ENCODE measurements around the gene TACC2. TPM values are rescaled to one million over a fixed set of nuclear protein-coding genes. Genes with fewer than 3 reads are reported as not detected.
A peak's percentile ranks its signal among the peaks of the same experiment; 100 is the strongest.

Gene TACC2
- total and polyA plus RNA-seq, 4 donors, result 21.6 to 107 (median 64.9) TPM

DNA sequence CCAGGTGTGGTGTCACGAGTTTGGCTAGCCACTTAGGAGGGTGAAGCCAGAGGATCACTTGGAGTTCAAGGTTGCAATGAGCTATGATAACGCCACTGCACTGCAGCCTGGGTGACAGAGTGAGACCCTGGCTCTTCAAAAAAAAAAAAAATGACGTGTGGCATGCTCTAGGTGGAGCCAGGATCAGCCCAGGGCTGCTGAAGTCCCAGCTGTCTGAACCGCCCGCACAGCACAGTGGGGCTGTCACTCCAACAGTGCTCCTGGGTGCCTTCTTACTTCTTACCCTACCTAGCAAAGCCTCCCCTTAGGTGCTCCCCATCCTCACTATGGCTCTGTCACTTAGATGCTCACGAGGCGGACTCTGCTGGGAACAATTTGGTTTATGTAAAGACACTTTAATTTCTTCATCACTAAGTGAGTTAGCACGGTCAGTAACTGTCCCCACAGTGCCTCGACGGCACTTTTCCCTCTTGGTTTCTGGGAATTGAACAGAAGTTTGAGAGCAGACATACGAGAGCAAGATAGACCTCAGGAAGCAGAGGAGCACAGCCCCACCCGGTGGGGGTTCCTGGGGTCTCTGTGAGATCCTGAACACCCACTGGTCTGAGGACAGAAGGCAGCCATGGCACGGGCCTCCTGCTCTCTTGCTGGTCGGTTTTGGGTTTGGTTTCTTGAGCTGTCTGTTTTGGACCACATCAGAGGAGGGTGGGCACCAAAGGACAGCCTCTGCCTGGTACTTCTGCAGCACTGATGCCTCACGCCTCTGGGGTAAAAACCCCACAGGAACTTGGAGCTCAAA, 215.9 kb downstream of the TACC2 start:
- Histone ChIP-seq H3K27me3 (ENCODE audit: control insufficient read depth, insufficient read depth, low read length) (no peaks in the 10 kb centered on the region), H3K4me1 (ENCODE audit: control insufficient read depth, insufficient read depth, low read length) (peaks cover 27% of the 10 kb centered on the region), H3K27ac (ENCODE audit: low read depth, low read length) (no peak overlapping the region), H3K4me3 (ENCODE audit: low read depth, low read length) (no peak overlapping the region), H3K36me3 (ENCODE audit: control insufficient read depth, insufficient read depth, low read length) (peaks cover 34% of the 10 kb centered on the region), H3K9me3 (ENCODE audit: control insufficient read depth, insufficient read depth, low read length) (no peaks in the 10 kb centered on the region)
- no peak for DNase-seq (ENCODE audit: low read depth in 4 of 6, low spot score in 6 of 6)
- 77% methylated on average over 11 of the region's 15 CpGs for WGBS (ENCODE audit: insufficient coverage)

DNA sequence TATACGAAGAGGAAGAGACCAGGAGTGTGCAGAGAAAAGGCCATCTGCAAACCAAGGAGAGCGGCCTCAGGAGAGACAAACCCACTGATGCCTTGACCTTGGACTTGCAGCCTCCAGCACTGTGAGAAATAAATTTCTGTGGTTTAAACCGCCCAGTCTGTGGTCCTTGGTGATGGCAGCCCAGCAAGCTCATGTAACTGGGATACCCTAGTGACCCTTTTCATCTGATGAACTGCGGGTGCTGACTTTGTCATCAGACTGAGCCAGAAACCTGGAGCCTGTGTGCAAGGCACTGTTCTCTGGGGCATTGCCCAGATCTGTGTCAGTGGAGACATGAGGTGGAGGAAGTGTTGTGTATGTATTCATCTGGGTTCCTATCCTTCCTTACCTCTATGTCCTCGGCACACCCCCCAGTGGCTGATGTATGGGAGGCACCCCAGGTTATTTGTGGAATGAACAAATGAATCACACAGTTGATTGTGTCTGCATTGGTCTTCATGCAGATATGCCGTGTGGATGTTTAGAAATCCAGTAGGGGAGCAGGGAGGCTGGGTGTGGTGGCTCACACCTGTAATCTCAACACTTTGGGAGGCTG, 217.6 kb downstream of the TACC2 start:
- WGBS (ENCODE audit: insufficient coverage), result 84% methylated on average over 4 of the region's 6 CpGs
- H3K36me3 ChIP-seq (ENCODE audit: control insufficient read depth, insufficient read depth, low read length), result peaks cover 35% of the 10 kb centered on the region
- DNase-seq (ENCODE audit: low read depth in 4 of 6, low spot score in 6 of 6), result no peak
- H3K27ac ChIP-seq (ENCODE audit: low read depth, low read length), result no peak overlapping the region
- no peak overlapping the region for H3K4me3 ChIP-seq (ENCODE audit: low read depth, low read length)
- no peaks in the 10 kb centered on the region for H3K27me3 ChIP-seq (ENCODE audit: control insufficient read depth, insufficient read depth, low read length)
- peaks cover 27% of the 10 kb centered on the region for H3K4me1 ChIP-seq (ENCODE audit: control insufficient read depth, insufficient read depth, low read length)
- no peaks in the 10 kb centered on the region for H3K9me3 ChIP-seq (ENCODE audit: control insufficient read depth, insufficient read depth, low read length)

- DNase-seq (ENCODE audit: low read depth in 4 of 6, low spot score in 6 of 6), result no peak
- Histone ChIP-seq H3K36me3 (ENCODE audit: control insufficient read depth, insufficient read depth, low read length) (peaks cover 37% of the 10 kb centered on the region), H3K27ac (ENCODE audit: low read depth, low read length) (no peak overlapping the region), H3K9me3 (ENCODE audit: control insufficient read depth, insufficient read depth, low read length) (no peaks in the 10 kb centered on the region), H3K4me1 (ENCODE audit: control insufficient read depth, insufficient read depth, low read length) (peaks cover 27% of the 10 kb centered on the region), H3K4me3 (ENCODE audit: low read depth, low read length) (no peak overlapping the region), H3K27me3 (ENCODE audit: control insufficient read depth, insufficient read depth, low read length) (no peaks in the 10 kb centered on the region)
- 89% methylated on average over 4 of the region's 6 CpGs for WGBS (ENCODE audit: insufficient coverage)
Measured at GRCh38 chr10:122207163-122207562, 218.2 kb downstream of the TACC2 start.

GRCh38 chr10:122207596-122207995, 218.6 kb downstream of the TACC2 start:
- Histone ChIP-seq H3K27ac (ENCODE audit: low read depth, low read length) (no peak overlapping the region), H3K27me3 (ENCODE audit: control insufficient read depth, insufficient read depth, low read length) (no peaks in the 10 kb centered on the region), H3K9me3 (ENCODE audit: control insufficient read depth, insufficient read depth, low read length) (no peaks in the 10 kb centered on the region), H3K4me3 (ENCODE audit: low read depth, low read length) (no peak overlapping the region), H3K36me3 (ENCODE audit: control insufficient read depth, insufficient read depth, low read length) (peaks cover 41% of the 10 kb centered on the region), H3K4me1 (ENCODE audit: control insufficient read depth, insufficient read depth, low read length) (peaks cover 27% of the 10 kb centered on the region)
- peak in 2 of 6 donors; percentile 59 to 89 for DNase-seq (ENCODE audit: low read depth in 4 of 6, low spot score in 6 of 6)
- WGBS (ENCODE audit: insufficient coverage), result 42% methylated on average over 8 of the region's 8 CpGs

DNA sequence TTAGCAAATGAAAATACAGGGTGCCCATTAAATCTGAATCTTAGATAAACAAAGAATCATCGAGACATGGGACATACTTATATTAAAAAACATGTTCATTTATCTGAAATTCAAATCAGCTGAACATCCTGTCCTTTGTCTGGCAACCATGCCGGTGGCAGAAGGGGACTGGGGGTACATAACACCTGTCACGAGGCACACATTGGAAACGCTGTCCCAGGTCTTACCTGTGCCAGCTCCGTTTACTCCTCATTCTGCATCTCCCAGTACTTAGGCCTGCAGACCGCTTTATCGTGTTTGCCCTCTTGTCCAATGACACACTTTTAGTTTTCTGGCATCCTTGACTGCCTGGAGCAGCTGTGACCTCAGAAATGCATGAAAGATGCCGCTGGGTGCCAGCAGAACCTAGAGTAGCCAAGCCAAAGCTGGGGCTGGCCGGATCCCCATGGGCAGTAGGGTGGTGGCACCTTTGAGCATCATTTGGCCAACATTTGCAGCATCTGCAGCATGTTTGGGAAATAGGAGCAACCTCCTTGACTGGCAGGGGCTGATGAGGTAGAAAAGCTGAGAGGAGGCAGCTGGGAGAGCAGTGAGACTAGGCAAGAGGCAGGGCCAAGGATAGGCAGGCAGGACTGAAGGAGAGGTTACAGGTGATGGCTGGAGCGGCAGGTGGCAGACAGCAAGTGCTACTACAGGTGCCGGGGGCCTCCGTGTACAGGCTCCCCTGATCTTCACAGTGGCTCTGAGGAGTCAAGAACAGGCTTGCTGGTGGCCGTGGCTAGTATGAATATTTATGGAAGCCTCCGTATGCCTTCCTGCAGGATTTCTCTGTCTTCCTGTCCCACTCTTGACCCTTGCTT, 219.8 kb downstream of the TACC2 start:
- WGBS (ENCODE audit: insufficient coverage), result 76% methylated on average over 13 of the region's 14 CpGs
- H3K4me1 ChIP-seq (ENCODE audit: control insufficient read depth, insufficient read depth, low read length), result peaks cover 33% of the 10 kb centered on the region
- peaks cover 44% of the 10 kb centered on the region for H3K36me3 ChIP-seq (ENCODE audit: control insufficient read depth, insufficient read depth, low read length)
- no peaks in the 10 kb centered on the region for H3K9me3 ChIP-seq (ENCODE audit: control insufficient read depth, insufficient read depth, low read length)
- H3K27me3 ChIP-seq (ENCODE audit: control insufficient read depth, insufficient read depth, low read length), result no peaks in the 10 kb centered on the region
- no peak overlapping the region for H3K4me3 ChIP-seq (ENCODE audit: low read depth, low read length)
- peak in 1 of 6 donors; percentile 73 for DNase-seq (ENCODE audit: low read depth in 4 of 6, low spot score in 6 of 6)
- no peak overlapping the region for H3K27ac ChIP-seq (ENCODE audit: low read depth, low read length)

DNA sequence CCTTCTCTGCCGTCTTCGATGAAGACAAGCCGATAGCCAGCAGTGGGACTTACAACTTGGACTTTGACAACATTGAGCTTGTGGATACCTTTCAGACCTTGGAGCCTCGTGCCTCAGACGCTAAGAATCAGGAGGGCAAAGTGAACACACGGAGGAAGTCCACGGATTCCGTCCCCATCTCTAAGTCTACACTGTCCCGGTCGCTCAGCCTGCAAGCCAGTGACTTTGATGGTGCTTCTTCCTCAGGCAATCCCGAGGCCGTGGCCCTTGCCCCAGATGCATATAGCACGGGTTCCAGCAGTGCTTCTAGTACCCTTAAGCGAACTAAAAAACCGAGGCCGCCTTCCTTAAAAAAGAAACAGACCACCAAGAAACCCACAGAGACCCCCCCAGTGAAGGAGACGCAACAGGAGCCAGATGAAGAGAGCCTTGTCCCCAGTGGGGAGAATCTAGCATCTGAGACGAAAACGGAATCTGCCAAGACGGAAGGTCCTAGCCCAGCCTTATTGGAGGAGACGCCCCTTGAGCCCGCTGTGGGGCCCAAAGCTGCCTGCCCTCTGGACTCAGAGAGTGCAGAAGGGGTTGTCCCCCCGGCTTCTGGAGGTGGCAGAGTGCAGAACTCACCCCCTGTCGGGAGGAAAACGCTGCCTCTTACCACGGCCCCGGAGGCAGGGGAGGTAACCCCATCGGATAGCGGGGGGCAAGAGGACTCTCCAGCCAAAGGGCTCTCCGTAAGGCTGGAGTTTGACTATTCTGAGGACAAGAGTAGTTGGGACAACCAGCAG, 221.7 kb downstream of the TACC2 start:
- Histone ChIP-seq H3K36me3 (ENCODE audit: control insufficient read depth, insufficient read depth, low read length) (peaks cover 41% of the 10 kb centered on the region), H3K4me3 (ENCODE audit: low read depth, low read length) (no peak overlapping the region), H3K4me1 (ENCODE audit: control insufficient read depth, insufficient read depth, low read length) (peaks cover 35% of the 10 kb centered on the region), H3K9me3 (ENCODE audit: control insufficient read depth, insufficient read depth, low read length) (no peaks in the 10 kb centered on the region), H3K27ac (ENCODE audit: low read depth, low read length) (no peak overlapping the region), H3K27me3 (ENCODE audit: control insufficient read depth, insufficient read depth, low read length) (no peaks in the 10 kb centered on the region)
- WGBS (ENCODE audit: insufficient coverage), result 98% methylated on average over 23 of the region's 30 CpGs
- DNase-seq (ENCODE audit: low read depth in 4 of 6, low spot score in 6 of 6), result no peak

GRCh38 chr10:122213364-122213763, 224.4 kb downstream of the TACC2 start:
- Histone ChIP-seq H3K4me1 (ENCODE audit: control insufficient read depth, insufficient read depth, low read length) (peaks cover 22% of the 10 kb centered on the region), H3K27me3 (ENCODE audit: control insufficient read depth, insufficient read depth, low read length) (no peaks in the 10 kb centered on the region), H3K9me3 (ENCODE audit: control insufficient read depth, insufficient read depth, low read length) (no peaks in the 10 kb centered on the region), H3K27ac (ENCODE audit: low read depth, low read length) (no peak overlapping the region), H3K4me3 (ENCODE audit: low read depth, low read length) (no peak overlapping the region), H3K36me3 (ENCODE audit: control insufficient read depth, insufficient read depth, low read length) (peaks cover 59% of the 10 kb centered on the region)
- 53% methylated on average over 3 of the region's 3 CpGs for WGBS (ENCODE audit: insufficient coverage)
- DNase-seq (ENCODE audit: low read depth in 4 of 6, low spot score in 6 of 6), result peak in 2 of 6 donors; percentile 36 to 60

GRCh38 chr10:122213766-122214165, 224.8 kb downstream of the TACC2 start:
- peaks cover 19% of the 10 kb centered on the region for H3K4me1 ChIP-seq (ENCODE audit: control insufficient read depth, insufficient read depth, low read length)
- H3K27me3 ChIP-seq (ENCODE audit: control insufficient read depth, insufficient read depth, low read length), result no peaks in the 10 kb centered on the region
- peak in 1 of 6 donors; percentile 34 for DNase-seq (ENCODE audit: low read depth in 4 of 6, low spot score in 6 of 6)
- H3K4me3 ChIP-seq (ENCODE audit: low read depth, low read length), result no peak overlapping the region
- no peak overlapping the region for H3K27ac ChIP-seq (ENCODE audit: low read depth, low read length)
- H3K36me3 ChIP-seq (ENCODE audit: control insufficient read depth, insufficient read depth, low read length), result peaks cover 63% of the 10 kb centered on the region
- WGBS (ENCODE audit: insufficient coverage), result 56% methylated on average over 7 of the region's 7 CpGs
- no peaks in the 10 kb centered on the region for H3K9me3 ChIP-seq (ENCODE audit: control insufficient read depth, insufficient read depth, low read length)

GRCh38 chr10:122216047-122216446, 227.1 kb downstream of the TACC2 start:
- no peaks in the 10 kb centered on the region for H3K9me3 ChIP-seq (ENCODE audit: control insufficient read depth, insufficient read depth, low read length)
- peaks cover 15% of the 10 kb centered on the region for H3K4me1 ChIP-seq (ENCODE audit: control insufficient read depth, insufficient read depth, low read length)
- DNase-seq (ENCODE audit: low read depth in 4 of 6, low spot score in 6 of 6), result no peak
- peaks cover 68% of the 10 kb centered on the region for H3K36me3 ChIP-seq (ENCODE audit: control insufficient read depth, insufficient read depth, low read length)
- H3K4me3 ChIP-seq (ENCODE audit: low read depth, low read length), result no peak overlapping the region
- no CpG with 5 or more reads among the region's 2 CpGs for WGBS (ENCODE audit: insufficient coverage)
- H3K27ac ChIP-seq (ENCODE audit: low read depth, low read length), result no peak overlapping the region
- no peaks in the 10 kb centered on the region for H3K27me3 ChIP-seq (ENCODE audit: control insufficient read depth, insufficient read depth, low read length)
